SK-N-SH (cell line): Measurements from ENCODE around the gene PPIP5K2. TPM values are rescaled to one million over a fixed set of nuclear protein-coding genes. Genes with fewer than 3 reads are reported as not detected.

Experiments used
- CTCF ChIA-PET: fragments of 300-600, 350-600 bp; formaldehyde crosslinking; extraction: SDS; loops from one replicate; lab custom pipeline; 2021; lab: Yijun Ruan, JAX
- POLR2A ChIA-PET: fragments of 350-600 bp; sonication (Branson Sonifier 250); formaldehyde crosslinking; extraction: SDS; loops from one replicate; lab custom pipeline; 2020; ENCODE audit warnings: antibody characterized with exemption, inconsistent platforms; lab: Yijun Ruan, JAX
- DNase-seq: peaks from one replicate; pipeline ENCODE4 v3.0.0; 2012
- H2AFZ ChIP-seq: fragments of 200-600 bp; sonication (generic); 2 replicates; pipeline ENCODE4 v1.8.1; 2016; ENCODE audit warnings: antibody characterized with exemption, mild to moderate bottlenecking, low read depth
- H3F3A ChIP-seq: fragments of 200-600 bp; sonication (generic); replicated peaks from 2 replicates; pipeline ENCODE3; 2016; ENCODE audit warnings: antibody characterized with exemption, mild to moderate bottlenecking; ENCODE audit not compliant: insufficient read depth
- H3K27ac ChIP-seq, 2 experiments: fragments of 200-500 bp in 1 of 2; fragments of 200-600 bp in 1 of 2; sonication (Bioruptor generic) in 1 of 2; sonication (generic), shearing (Covaris generic) in 1 of 2; 2 replicates each; pipeline versions ENCODE4 v1.5.1 to v1.6.1; 2014 to 2016; ENCODE audit warnings: low read depth in 2 of 2, inconsistent platforms in 1 of 2, low read length in 1 of 2, mild to moderate bottlenecking in 1 of 2, mixed read lengths in 1 of 2
- H3K27me3 ChIP-seq: fragments of 200-600 bp; sonication (generic), shearing (Covaris generic); 2 replicates; pipeline ENCODE4 v1.6.1; 2016; ENCODE audit warnings: mixed run types; ENCODE audit not compliant: insufficient read depth
- H3K36me3 ChIP-seq, 2 experiments: fragments of 200-500 bp in 1 of 2; fragments of 200-600 bp in 1 of 2; sonication (Bioruptor generic) in 1 of 2; sonication (generic) in 1 of 2; replicated peaks in 1 of 2; 2 replicates each; pipeline versions ENCODE3 to v1.5.1; 2014 to 2016; ENCODE audit warnings: low read length in 1 of 2, mild to moderate bottlenecking in 1 of 2; ENCODE audit not compliant: insufficient read depth in 2 of 2, control insufficient read depth in 1 of 2
- H3K4me1 ChIP-seq, 2 experiments: fragments of 200-500 bp in 1 of 2; fragments of 200-600 bp in 1 of 2; sonication (Bioruptor generic) in 1 of 2; sonication (generic), shearing (Covaris generic) in 1 of 2; 2 replicates each; pipeline versions ENCODE4 v1.5.1 to v1.6.1; 2014 to 2016; ENCODE audit warnings: low read depth in 1 of 2, low read length in 1 of 2, mixed run types in 1 of 2; ENCODE audit not compliant: insufficient read depth in 2 of 2, control insufficient read depth in 1 of 2
- H3K4me2 ChIP-seq: fragments of 200-600 bp; sonication (generic), shearing (Covaris generic); 2 replicates; pipeline ENCODE4 v1.6.1; 2017; ENCODE audit warnings: mixed run types
- H3K4me3 ChIP-seq, 2 experiments: fragments of 200-500 bp in 1 of 2; fragments of 200-600 bp in 1 of 2; sonication (Bioruptor generic) in 1 of 2; sonication (generic), shearing (Covaris generic) in 1 of 2; 2 replicates each; pipeline versions ENCODE4 v1.5.1 to v1.8.1; 2014 to 2016; ENCODE audit warnings: low read depth in 2 of 2, inconsistent platforms in 1 of 2, low read length in 1 of 2, mild to moderate bottlenecking in 1 of 2, mixed read lengths in 1 of 2, moderate library complexity in 1 of 2
- H3K79me2 ChIP-seq: fragments of 200-600 bp; sonication (generic); 2 replicates; pipeline ENCODE4 v1.8.1; 2017; ENCODE audit warnings: mild to moderate bottlenecking; ENCODE audit not compliant: insufficient read depth
- H3K9ac ChIP-seq: fragments of 200-600 bp; sonication (generic); 2 replicates; pipeline ENCODE4 v1.6.1; 2017; ENCODE audit warnings: mixed run types
- H3K9me2 ChIP-seq: fragments of 200-600 bp; sonication (generic); 2 replicates; pipeline ENCODE4 v1.6.1; 2017; ENCODE audit warnings: mixed run types
- H3K9me3 ChIP-seq: fragments of 200-600 bp; sonication (generic); 2 replicates; pipeline ENCODE4 v1.6.1; 2017; ENCODE audit warnings: mixed run types, mild to moderate bottlenecking, moderate library complexity
- H4K20me1 ChIP-seq: fragments of 200-600 bp; sonication (generic); 2 replicates; pipeline ENCODE4 v1.6.1; 2017; ENCODE audit warnings: mild to moderate bottlenecking, mixed run types; ENCODE audit not compliant: insufficient read depth
- CTCF ChIP-seq: fragments of 200-600 bp; sonication (generic); IDR thresholded peaks from 2 replicates; pipeline ENCODE4 v1.6.1; 2017; ENCODE audit warnings: antibody characterized with exemption, mild to moderate bottlenecking, moderate library complexity
- EZH2phosphoT487 ChIP-seq: fragments of 200-600 bp; sonication (generic); IDR thresholded peaks from 2 replicates; pipeline ENCODE4 v1.6.1; 2017; ENCODE audit warnings: low read depth, mixed run types, mild to moderate bottlenecking, antibody characterized with exemption, moderate library complexity, borderline replicate concordance
- FOXM1 ChIP-seq: IDR thresholded peaks from 2 replicates; pipeline ENCODE4 v1.4.0; 2012; ENCODE audit warnings: low read depth, mild to moderate bottlenecking
- GABPA ChIP-seq: IDR thresholded peaks from 2 replicates; pipeline ENCODE4 v1.4.0; 2012; ENCODE audit warnings: low read depth, mild to moderate bottlenecking
- MAX ChIP-seq: IDR thresholded peaks from 2 replicates; pipeline ENCODE4 v1.4.0; 2012; ENCODE audit warnings: low read depth
- MXI1 ChIP-seq: IDR thresholded peaks from 2 replicates; pipeline ENCODE4 v1.6.1; 2012; ENCODE audit warnings: mild to moderate bottlenecking, low read depth, low read length, improper control_type of control experiment
- PBX3 ChIP-seq: IDR thresholded peaks from 2 replicates; pipeline ENCODE4; 2012
- RCOR1 ChIP-seq: fragments of 150-350 bp; IDR thresholded peaks from 2 replicates; pipeline ENCODE4 v1.6.1; 2017; ENCODE audit warnings: antibody characterized with exemption, low read length
- RXRA ChIP-seq: IDR thresholded peaks from 2 replicates; pipeline ENCODE4 v1.4.0; 2012; ENCODE audit warnings: low read depth, mild to moderate bottlenecking, borderline replicate concordance
- SIN3A ChIP-seq: IDR thresholded peaks from 2 replicates; pipeline ENCODE4 v1.6.1; 2012; ENCODE audit warnings: low read depth, mild to moderate bottlenecking, low read length, moderate library complexity, borderline replicate concordance
- TEAD4 ChIP-seq: IDR thresholded peaks from 2 replicates; pipeline ENCODE4 v1.4.0; 2012; ENCODE audit warnings: mild to moderate bottlenecking, borderline replicate concordance; ENCODE audit not compliant: insufficient read depth
- USF2 ChIP-seq: fragments of 150-350 bp; IDR thresholded peaks from 2 replicates; pipeline ENCODE4 v1.6.1; 2017; ENCODE audit warnings: antibody characterized with exemption, low read length, low read depth, borderline replicate concordance
- WGBS: methylation state at CpG from one replicate; pipeline ENCODE4 v1.1.6; 2017; ENCODE audit warnings: low lambda C conversion rate; 5-methylcytosine and 5-hydroxymethylcytosine counted together
- polyA plus RNA-seq, 3 experiments: library from polyadenylated mRNA; depleted of rRNA; stranded (reverse); fragments of >200 nt; gene quantifications; 2 replicates each; pipeline ENCODE4 v1.2.3, GENCODE V29; 2012
- TF ChIP-seq, protein P1 (sequence below): IDR thresholded peaks from 2 replicates; pipeline ENCODE4 v1.6.1; 2012; ENCODE audit warnings: mild to moderate bottlenecking, low read depth, low read length, moderate library complexity

Gene PPIP5K2
- polyA plus RNA-seq, 1 of the 3 experiments (the other 2 are of a cell fraction): 18.2 TPM

DNA sequence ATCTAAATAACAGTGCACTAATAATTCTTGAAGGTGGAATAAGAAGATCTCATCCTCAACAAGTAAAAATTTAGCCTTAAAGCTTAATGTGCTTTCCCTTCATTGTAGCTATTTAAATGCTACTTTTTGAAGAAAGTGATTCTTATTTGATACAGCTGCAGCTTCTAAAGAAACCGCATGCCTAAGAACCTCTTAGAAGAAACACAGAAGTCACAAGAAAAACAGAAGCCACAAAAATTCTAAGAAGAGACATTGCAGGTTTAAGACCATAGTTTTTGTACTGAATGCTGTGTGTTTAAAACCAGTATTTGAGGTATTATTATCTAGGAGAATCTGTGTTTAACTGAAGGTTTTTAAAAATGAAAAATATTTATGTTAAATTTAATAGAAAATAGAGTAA is 68.3 kb downstream of the PPIP5K2 start:
- H3K4me3 ChIP-seq: no peak overlapping the region
- H3K4me1 ChIP-seq: no peaks in the 10 kb centered on the region
- no peak overlapping the region for H3K9ac ChIP-seq
- CTCF ChIA-PET: interaction anchor here (0.7 to 1.1 kb wide), 2 partner anchors 287 to 708 kb away, joined by 3 to 4 read pairs; no protein-coding TSS in a partner anchor
- TF ChIP-seq SIN3A: no peak
- no peak for TF ChIP-seq GABPA
- no peak for TF ChIP-seq MAX
- no peak for TF ChIP-seq EZH2phosphoT487
- TF ChIP-seq FOXM1: no peak
- TF ChIP-seq CTCF: no peak
- no peak for TF ChIP-seq TEAD4
- no peak for TF ChIP-seq PBX3
- no peak for TF ChIP-seq RCOR1
- no peak for TF ChIP-seq USF2
- no peak for TF ChIP-seq MXI1
- TF ChIP-seq RXRA: no peak
- TF ChIP-seq, protein P1, sequence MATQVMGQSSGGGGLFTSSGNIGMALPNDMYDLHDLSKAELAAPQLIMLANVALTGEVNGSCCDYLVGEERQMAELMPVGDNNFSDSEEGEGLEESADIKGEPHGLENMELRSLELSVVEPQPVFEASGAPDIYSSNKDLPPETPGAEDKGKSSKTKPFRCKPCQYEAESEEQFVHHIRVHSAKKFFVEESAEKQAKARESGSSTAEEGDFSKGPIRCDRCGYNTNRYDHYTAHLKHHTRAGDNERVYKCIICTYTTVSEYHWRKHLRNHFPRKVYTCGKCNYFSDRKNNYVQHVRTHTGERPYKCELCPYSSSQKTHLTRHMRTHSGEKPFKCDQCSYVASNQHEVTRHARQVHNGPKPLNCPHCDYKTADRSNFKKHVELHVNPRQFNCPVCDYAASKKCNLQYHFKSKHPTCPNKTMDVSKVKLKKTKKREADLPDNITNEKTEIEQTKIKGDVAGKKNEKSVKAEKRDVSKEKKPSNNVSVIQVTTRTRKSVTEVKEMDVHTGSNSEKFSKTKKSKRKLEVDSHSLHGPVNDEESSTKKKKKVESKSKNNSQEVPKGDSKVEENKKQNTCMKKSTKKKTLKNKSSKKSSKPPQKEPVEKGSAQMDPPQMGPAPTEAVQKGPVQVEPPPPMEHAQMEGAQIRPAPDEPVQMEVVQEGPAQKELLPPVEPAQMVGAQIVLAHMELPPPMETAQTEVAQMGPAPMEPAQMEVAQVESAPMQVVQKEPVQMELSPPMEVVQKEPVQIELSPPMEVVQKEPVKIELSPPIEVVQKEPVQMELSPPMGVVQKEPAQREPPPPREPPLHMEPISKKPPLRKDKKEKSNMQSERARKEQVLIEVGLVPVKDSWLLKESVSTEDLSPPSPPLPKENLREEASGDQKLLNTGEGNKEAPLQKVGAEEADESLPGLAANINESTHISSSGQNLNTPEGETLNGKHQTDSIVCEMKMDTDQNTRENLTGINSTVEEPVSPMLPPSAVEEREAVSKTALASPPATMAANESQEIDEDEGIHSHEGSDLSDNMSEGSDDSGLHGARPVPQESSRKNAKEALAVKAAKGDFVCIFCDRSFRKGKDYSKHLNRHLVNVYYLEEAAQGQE: no peak
- no peaks in the 10 kb centered on the region for H3K9me3 ChIP-seq
- H4K20me1 ChIP-seq: no peaks in the 10 kb centered on the region
- H3K36me3 ChIP-seq: peaks cover 68 to 87% of the 10 kb centered on the region in 2 experiments
- H3K4me2 ChIP-seq: no peak overlapping the region
- H3K27me3 ChIP-seq: no peaks in the 10 kb centered on the region
- H3F3A ChIP-seq: peaks cover 5% of the 10 kb centered on the region
- H3K9me2 ChIP-seq: no peaks in the 10 kb centered on the region
- H2AFZ ChIP-seq: no peak overlapping the region
- H3K79me2 ChIP-seq: no peaks in the 10 kb centered on the region
- H3K27ac ChIP-seq: no peak overlapping the region
- 93% methylated on average over 1 of the region's 1 CpG for WGBS
- no peak for DNase-seq
- POLR2A ChIA-PET: no interaction called here
